ENCODE measurements around the gene TNIK.

DNA sequence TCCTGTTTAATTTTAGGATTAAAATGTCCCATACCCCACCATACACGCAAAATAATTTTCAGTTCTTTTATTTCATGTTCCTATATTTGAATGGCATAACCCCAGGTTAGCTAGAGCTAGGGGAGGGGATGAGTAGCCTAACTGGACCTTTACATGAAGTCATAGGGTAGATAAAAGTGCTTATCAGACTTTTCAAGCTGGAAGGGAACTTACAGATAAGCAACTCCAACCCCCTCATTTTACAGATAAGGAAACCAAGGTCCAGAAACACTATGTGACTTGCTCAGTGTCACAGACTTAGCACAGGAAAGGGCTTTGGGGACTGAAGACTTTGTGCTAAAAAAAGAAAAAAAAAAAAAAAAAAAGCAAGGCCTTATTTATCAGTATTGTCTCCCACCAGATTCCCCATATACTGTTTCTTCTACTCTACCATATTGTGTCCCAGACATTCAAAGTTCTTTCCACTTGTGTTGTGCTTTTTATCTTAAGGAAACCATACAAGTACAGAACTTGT is 10.6 kb upstream of the TNIK start:
- TF ChIP-seq, protein P1, sequence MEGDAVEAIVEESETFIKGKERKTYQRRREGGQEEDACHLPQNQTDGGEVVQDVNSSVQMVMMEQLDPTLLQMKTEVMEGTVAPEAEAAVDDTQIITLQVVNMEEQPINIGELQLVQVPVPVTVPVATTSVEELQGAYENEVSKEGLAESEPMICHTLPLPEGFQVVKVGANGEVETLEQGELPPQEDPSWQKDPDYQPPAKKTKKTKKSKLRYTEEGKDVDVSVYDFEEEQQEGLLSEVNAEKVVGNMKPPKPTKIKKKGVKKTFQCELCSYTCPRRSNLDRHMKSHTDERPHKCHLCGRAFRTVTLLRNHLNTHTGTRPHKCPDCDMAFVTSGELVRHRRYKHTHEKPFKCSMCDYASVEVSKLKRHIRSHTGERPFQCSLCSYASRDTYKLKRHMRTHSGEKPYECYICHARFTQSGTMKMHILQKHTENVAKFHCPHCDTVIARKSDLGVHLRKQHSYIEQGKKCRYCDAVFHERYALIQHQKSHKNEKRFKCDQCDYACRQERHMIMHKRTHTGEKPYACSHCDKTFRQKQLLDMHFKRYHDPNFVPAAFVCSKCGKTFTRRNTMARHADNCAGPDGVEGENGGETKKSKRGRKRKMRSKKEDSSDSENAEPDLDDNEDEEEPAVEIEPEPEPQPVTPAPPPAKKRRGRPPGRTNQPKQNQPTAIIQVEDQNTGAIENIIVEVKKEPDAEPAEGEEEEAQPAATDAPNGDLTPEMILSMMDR (conservative IDR thresholded peaks at IDR 0.05), result no peak
- TF ChIP-seq ZFX (IDR thresholded peaks at IDR 0.05), result no peak
